ENCODE data around the gene BLOC1S4.

DNA sequence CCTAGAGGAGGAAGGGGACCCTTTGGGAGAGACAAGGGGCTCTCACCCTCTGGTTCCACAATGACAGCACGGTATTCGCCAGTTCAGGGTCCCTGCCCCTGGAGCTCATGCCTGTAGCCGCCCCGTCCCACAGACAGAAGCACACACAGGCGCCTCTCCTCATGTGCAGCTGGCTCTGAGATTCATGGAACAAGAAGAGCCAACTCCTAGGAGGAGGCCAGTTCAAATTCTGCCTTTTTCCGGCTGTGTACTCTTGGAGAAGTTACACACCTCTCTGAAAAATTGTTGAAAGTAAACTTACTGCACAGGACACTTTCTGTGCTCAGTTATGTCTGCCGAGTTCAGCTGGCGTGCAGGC is 15.3 kb downstream of the BLOC1S4 start:
- no peak for TF ChIP-seq CTCF (IDR thresholded peaks at IDR 0.05)
- TF ChIP-seq EP300 (IDR thresholded peaks at IDR 0.05; ENCODE audit: borderline replicate concordance in 1 of 2, low read depth in 1 of 2, low read length in 1 of 2): no peak
- TF ChIP-seq NFIC (IDR thresholded peaks at IDR 0.05; ENCODE audit: borderline replicate concordance): no peak
- TF ChIP-seq RAD21 (IDR thresholded peaks at IDR 0.05; ENCODE audit: low read length): no peak
- TF ChIP-seq POLR2AphosphoS5 (IDR thresholded peaks at IDR 0.05; ENCODE audit: low read depth, low read length): no peak
- no peak for TF ChIP-seq TCF12 (IDR thresholded peaks at IDR 0.05)
- TF ChIP-seq TAF1 (IDR thresholded peaks at IDR 0.05; ENCODE audit: borderline replicate concordance, low read depth, low read length): no peak
- no peak for TF ChIP-seq SIN3A (IDR thresholded peaks at IDR 0.05; ENCODE audit: borderline replicate concordance, low read depth, low read length)
